Subcutaneous adipose tissue (tissue), 4 donors: Measurements from ENCODE around the gene PLSCR5. TPM values are rescaled to one million over a fixed set of nuclear protein-coding genes. Genes with fewer than 3 reads are reported as not detected.

ENCODE experiments used
- total RNA-seq, 4 donors: library from RNA; depleted of rRNA; stranded (reverse); fragments of >200 nt; gene quantifications; one replicate each; pipeline ENCODE4 v1.1.0, GENCODE V29; 2016
- TF ChIP-seq, protein P1 (sequence below): fragments of 450-650 bp; IDR thresholded peaks from one replicate; pipeline ENCODE4 v1.5.1; 2016; ENCODE audit warnings: low read depth, mild to moderate bottlenecking, control low read depth, antibody characterized with exemption, moderate library complexity

Gene PLSCR5
- total RNA-seq, 4 donors from 2014 or later = not detected

DNA sequence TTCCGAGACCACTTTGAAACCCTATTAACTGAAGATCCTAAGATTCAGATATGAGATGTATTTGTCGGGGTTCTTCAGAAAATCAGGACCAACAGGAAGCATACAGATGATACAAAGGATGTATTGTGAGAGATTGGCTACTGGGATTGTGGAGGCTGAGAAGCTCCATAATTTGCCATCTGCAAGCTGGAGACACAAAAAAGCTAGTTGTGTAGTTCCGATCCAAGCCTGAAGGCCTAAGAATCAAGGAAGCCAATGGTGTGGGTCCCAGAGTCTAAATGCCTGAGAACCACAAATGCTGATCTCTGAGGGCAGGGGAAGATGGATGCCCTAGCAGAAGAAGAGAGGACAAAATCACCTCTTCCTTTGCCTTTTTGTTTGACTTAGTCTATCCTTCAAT lies 49.8 kb downstream of the PLSCR5 start:
- TF ChIP-seq, protein P1, sequence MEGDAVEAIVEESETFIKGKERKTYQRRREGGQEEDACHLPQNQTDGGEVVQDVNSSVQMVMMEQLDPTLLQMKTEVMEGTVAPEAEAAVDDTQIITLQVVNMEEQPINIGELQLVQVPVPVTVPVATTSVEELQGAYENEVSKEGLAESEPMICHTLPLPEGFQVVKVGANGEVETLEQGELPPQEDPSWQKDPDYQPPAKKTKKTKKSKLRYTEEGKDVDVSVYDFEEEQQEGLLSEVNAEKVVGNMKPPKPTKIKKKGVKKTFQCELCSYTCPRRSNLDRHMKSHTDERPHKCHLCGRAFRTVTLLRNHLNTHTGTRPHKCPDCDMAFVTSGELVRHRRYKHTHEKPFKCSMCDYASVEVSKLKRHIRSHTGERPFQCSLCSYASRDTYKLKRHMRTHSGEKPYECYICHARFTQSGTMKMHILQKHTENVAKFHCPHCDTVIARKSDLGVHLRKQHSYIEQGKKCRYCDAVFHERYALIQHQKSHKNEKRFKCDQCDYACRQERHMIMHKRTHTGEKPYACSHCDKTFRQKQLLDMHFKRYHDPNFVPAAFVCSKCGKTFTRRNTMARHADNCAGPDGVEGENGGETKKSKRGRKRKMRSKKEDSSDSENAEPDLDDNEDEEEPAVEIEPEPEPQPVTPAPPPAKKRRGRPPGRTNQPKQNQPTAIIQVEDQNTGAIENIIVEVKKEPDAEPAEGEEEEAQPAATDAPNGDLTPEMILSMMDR = no peak

DNA sequence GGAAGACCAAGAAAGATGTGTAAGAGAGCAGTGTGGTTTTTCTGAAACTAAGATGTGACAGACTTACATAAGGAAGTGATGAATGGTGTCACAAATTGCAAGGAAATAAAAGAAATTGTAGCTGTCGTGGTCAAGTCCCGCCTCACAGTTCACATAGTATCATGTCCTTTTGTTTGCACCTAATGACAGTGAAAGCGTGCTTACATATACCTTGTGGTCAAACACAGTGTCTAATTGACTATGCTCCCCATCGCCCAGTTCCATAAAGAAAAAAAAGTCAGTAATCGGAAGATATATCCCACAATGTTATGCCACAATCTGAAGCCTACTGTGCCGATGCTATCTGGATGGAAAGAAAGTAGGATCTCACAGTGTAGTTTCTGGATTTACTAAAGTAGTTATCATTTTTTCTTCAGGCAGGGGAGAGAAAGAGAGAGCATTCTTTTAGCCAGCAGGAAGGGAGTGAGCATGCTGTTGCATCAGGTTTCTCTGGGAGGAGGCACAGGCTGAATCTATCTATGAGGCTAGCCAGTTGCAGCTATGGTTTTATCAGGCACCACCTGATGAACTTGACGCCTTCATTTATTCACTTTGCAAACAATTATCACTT lies 50.9 kb downstream of the PLSCR5 start:
- TF ChIP-seq, protein P1 = no peak

DNA sequence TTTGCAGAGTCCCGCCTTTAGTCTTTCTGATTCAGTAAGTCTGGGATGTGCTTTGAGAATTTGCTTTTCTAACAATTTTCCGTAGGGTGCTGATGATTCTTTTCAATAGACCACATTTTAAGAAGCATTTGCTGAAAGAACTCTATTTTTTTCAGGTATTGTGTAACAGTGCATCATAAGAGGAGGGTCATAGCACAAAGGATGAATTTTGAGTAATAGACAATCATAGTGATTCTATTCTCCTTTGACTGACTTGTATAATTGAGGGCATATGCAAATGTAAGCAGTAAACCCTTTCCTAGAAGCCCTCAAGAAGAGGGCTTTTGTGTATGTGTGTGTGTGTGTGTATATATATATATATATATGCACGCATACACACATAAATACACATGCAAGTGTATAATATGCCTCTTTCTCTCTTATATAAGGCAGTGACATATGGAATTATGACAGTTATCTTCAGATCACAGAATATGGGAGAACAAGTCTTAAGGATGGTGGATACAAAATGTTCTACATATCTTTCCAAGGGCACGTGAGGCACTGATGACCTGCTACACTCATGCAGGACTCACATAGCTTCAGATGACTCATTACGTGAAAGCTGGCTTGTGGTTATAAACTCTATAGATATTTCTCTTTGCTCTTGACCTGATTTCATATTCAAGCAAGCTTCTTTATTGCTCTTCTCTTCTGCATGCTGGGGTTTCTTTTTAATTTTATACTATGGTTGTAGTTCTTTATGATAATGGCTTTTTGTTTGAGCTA lies 54.2 kb downstream of the PLSCR5 start:
- TF ChIP-seq, protein P1 = no peak

DNA sequence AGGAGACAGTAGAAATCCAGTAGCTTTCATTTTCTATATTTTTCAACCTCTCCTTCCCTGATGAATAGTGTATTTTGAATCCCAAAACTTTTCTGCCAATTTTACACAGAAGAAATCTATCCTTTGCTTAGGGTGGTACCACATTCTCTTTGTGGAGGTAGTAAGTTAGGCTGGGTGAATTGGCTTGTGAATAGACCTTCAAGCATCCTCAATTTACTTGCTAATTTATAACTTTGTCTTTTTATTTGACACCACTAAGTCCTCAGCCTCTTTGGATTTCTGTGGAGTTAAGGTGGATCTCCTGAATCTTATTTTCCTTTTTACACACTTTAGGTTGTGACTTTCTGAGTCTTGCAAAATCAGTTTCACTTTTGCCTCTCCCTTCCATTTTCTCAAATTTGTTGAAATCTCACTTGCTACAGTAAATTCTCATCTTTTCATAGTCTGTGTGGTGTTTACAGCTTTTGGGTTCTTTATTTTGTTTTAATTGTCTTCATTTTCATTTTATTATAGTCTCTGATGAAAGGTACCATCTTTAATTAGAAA lies 55.0 kb downstream of the PLSCR5 start:
- TF ChIP-seq, protein P1 = no peak

DNA sequence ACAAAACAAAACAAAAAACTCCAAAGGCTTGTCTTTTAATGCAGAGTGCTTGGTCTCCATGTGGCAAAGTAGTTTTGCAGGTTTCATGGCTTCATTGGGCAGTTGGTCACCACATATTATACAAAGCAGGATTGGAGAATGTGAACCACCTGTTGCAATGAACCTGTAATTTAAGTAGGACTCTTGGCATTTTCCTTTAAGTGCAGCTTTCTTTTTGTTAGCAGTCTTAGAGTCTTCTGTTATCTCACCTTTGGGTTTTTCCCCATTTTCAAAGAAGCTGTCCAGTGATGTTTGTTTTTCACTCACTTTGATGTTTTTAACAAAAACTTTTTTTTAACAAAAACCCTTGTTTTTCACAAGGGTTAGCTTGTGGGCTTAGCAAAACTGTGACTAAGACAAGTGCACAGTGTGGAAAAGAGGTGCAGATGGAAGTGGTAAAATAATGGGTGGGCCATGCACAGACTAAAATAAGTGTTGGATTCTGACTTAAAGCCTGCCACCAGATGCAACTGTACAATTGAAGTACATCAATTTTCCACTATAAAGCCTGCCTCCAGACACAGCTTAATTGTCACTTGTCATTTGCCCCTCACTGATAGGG lies 57.8 kb downstream of the PLSCR5 start:
- TF ChIP-seq, protein P1 = no peak

DNA sequence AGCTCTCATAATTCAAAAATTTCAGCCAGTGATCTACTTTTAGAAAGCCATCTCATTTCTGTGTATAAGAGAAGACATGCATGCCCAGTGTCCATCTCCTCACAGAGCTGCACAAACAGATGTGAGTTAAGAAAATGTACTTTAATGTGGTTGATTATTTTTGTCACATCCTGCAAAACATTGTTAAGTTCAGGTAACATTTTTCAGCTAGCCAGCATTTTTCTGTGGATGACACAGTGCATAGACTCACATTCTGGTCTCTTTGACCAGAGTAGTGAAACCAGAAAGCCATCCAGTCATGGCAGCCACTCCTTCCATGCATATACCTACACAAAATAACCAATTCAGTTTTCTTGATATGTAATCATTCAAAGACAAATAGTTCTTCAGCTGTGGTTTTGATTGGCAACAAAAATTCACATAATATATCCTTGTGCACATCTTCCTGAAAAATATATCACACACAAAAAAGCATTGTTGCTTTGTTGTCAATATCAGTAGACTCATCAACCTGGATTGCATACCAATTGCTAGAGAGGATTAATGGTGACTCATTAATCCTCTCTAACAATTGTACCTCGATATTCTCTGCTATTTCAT lies 58.7 kb downstream of the PLSCR5 start:
- TF ChIP-seq, protein P1 = no peak
